COLO829 (cell line): Measurements from ENCODE around the gene GCLM.

Experiments used
- DNase-seq: peaks from one replicate; pipeline ENCODE4 v3.0.0; 2012; ENCODE audit warnings: low spot score

GCLM gene

GRCh38 chr1:93846206-93846991, 62.8 kb downstream of the GCLM start:
- peak; percentile 48 for DNase-seq

- no peak for DNase-seq
Observed at GRCh38 chr1:93845538-93846205, 63.6 kb downstream of the GCLM start.

- peak; percentile 58 for DNase-seq
Observed at GRCh38 chr1:93844262-93845045, 64.8 kb downstream of the GCLM start.

- DNase-seq, result peak; percentile 15
Observed at GRCh38 chr1:93842750-93843500, 66.3 kb downstream of the GCLM start.

- no peak for DNase-seq
Observed at GRCh38 chr1:93841771-93842170, 67.5 kb downstream of the GCLM start.

- no peak for DNase-seq
Observed at GRCh38 chr1:93840956-93841482, 68.2 kb downstream of the GCLM start.

- no peak for DNase-seq
Observed at GRCh38 chr1:93839753-93840152, 69.5 kb downstream of the GCLM start.

- no peak for DNase-seq
Observed at GRCh38 chr1:93839307-93839706, 69.9 kb downstream of the GCLM start.

GRCh38 chr1:93837961-93838360, 71.3 kb downstream of the GCLM start:
- no peak for DNase-seq
